ENCODE data around the gene SFR1. TPM values are rescaled to one million over a fixed set of nuclear protein-coding genes. Genes with fewer than 3 reads are reported as not detected.

SFR1 gene
- total RNA-seq, 1 experiment from 2014 or later: 11.0 TPM

- Histone ChIP-seq H3K9me3 (replicated peaks) (no peaks in the 10 kb centered on the region), H3K4me1 (replicated peaks) (peaks cover 21% of the 10 kb centered on the region), H3K36me3 (no peaks in the 10 kb centered on the region), H3K4me3 (peak overlapping the region; percentile 56), H3K27me3 (replicated peaks) (no peaks in the 10 kb centered on the region), H3K27ac (peak overlapping the region; percentile 98)
- DNase-seq (ENCODE audit: low read depth in 1 of 2, low spot score in 2 of 2): no peak
Measured at GRCh38 chr10:104120512-104120902, 1.5 kb upstream of the SFR1 start.

GRCh38 chr10:104120903-104121484, 977 bp upstream of the SFR1 start:
- Histone ChIP-seq H3K4me3 (peak overlapping the region; percentile 56), H3K27ac (peak overlapping the region; percentile 98), H3K9me3 (replicated peaks) (no peaks in the 10 kb centered on the region), H3K4me1 (replicated peaks) (peaks cover 21% of the 10 kb centered on the region), H3K36me3 (no peaks in the 10 kb centered on the region), H3K27me3 (replicated peaks) (no peaks in the 10 kb centered on the region)
- peak; percentile 94 to 95 for DNase-seq (ENCODE audit: low read depth in 1 of 2, low spot score in 2 of 2)

GRCh38 chr10:104122225-104123107, 495 bp downstream of the SFR1 start:
- no peaks in the 10 kb centered on the region for H3K9me3 ChIP-seq (replicated peaks)
- H3K27ac ChIP-seq: peak overlapping the region; percentile 35
- H3K36me3 ChIP-seq: no peaks in the 10 kb centered on the region
- no peaks in the 10 kb centered on the region for H3K27me3 ChIP-seq (replicated peaks)
- peak overlapping the region; percentile 56 for H3K4me3 ChIP-seq
- no peak for DNase-seq (ENCODE audit: low read depth in 1 of 2, low spot score in 2 of 2)
- H3K4me1 ChIP-seq (replicated peaks): peaks cover 21% of the 10 kb centered on the region

- DNase-seq (ENCODE audit: low read depth in 1 of 2, low spot score in 2 of 2): peak in 1 of 2 experiments; percentile 13
- no peaks in the 10 kb centered on the region for H3K9me3 ChIP-seq (replicated peaks)
- no peaks in the 10 kb centered on the region for H3K36me3 ChIP-seq
- no peaks in the 10 kb centered on the region for H3K27me3 ChIP-seq (replicated peaks)
- no peak overlapping the region for H3K4me3 ChIP-seq
- H3K4me1 ChIP-seq (replicated peaks): peaks cover 14% of the 10 kb centered on the region
- H3K27ac ChIP-seq: no peak overlapping the region
Measured at GRCh38 chr10:104123397-104123796, 1.4 kb downstream of the SFR1 start.

GRCh38 chr10:104127411-104127810, 5.4 kb downstream of the SFR1 start:
- no peak overlapping the region for H3K27ac ChIP-seq
- H3K36me3 ChIP-seq: no peaks in the 10 kb centered on the region
- DNase-seq (ENCODE audit: low read depth in 1 of 2, low spot score in 2 of 2): no peak
- H3K4me1 ChIP-seq (replicated peaks): no peaks in the 10 kb centered on the region
- no peaks in the 10 kb centered on the region for H3K9me3 ChIP-seq (replicated peaks)
- H3K27me3 ChIP-seq (replicated peaks): no peaks in the 10 kb centered on the region
- no peak overlapping the region for H3K4me3 ChIP-seq

GRCh38 chr10:104128214-104128613, 6.2 kb downstream of the SFR1 start:
- Histone ChIP-seq H3K36me3 (no peaks in the 10 kb centered on the region), H3K4me1 (replicated peaks) (no peaks in the 10 kb centered on the region), H3K4me3 (no peak overlapping the region), H3K27me3 (replicated peaks) (no peaks in the 10 kb centered on the region), H3K9me3 (replicated peaks) (no peaks in the 10 kb centered on the region), H3K27ac (no peak overlapping the region)
- no peak for DNase-seq (ENCODE audit: low read depth in 1 of 2, low spot score in 2 of 2)

GRCh38 chr10:104130041-104130440, 8.1 kb downstream of the SFR1 start:
- Histone ChIP-seq H3K36me3 (no peaks in the 10 kb centered on the region), H3K9me3 (replicated peaks) (no peaks in the 10 kb centered on the region), H3K4me1 (replicated peaks) (no peaks in the 10 kb centered on the region), H3K27me3 (replicated peaks) (no peaks in the 10 kb centered on the region), H3K27ac (no peak overlapping the region), H3K4me3 (no peak overlapping the region)
- DNase-seq (ENCODE audit: low read depth in 1 of 2, low spot score in 2 of 2): no peak

GRCh38 chr10:104138131-104138530, 16.2 kb downstream of the SFR1 start:
- Histone ChIP-seq H3K36me3 (no peaks in the 10 kb centered on the region), H3K27me3 (replicated peaks) (peaks cover 2% of the 10 kb centered on the region), H3K4me1 (replicated peaks) (no peaks in the 10 kb centered on the region), H3K27ac (no peak overlapping the region), H3K9me3 (replicated peaks) (no peaks in the 10 kb centered on the region), H3K4me3 (no peak overlapping the region)
- DNase-seq (ENCODE audit: low read depth in 1 of 2, low spot score in 2 of 2): no peak

GRCh38 chr10:104139221-104139620, 17.2 kb downstream of the SFR1 start:
- Histone ChIP-seq H3K27ac (no peak overlapping the region), H3K9me3 (replicated peaks) (no peaks in the 10 kb centered on the region), H3K36me3 (no peaks in the 10 kb centered on the region), H3K4me1 (replicated peaks) (no peaks in the 10 kb centered on the region), H3K4me3 (no peak overlapping the region), H3K27me3 (replicated peaks) (peaks cover 3% of the 10 kb centered on the region)
- DNase-seq (ENCODE audit: low read depth in 1 of 2, low spot score in 2 of 2): no peak

GRCh38 chr10:104142081-104142480, 20.1 kb downstream of the SFR1 start:
- H3K9me3 ChIP-seq (replicated peaks): no peaks in the 10 kb centered on the region

GRCh38 chr10:104143829-104144228, 21.9 kb downstream of the SFR1 start:
- H3K27ac ChIP-seq: no peak overlapping the region
- DNase-seq (ENCODE audit: low read depth in 1 of 2, low spot score in 2 of 2): no peak
- no peak overlapping the region for H3K4me3 ChIP-seq
- no peaks in the 10 kb centered on the region for H3K36me3 ChIP-seq
- peaks cover 34% of the 10 kb centered on the region for H3K27me3 ChIP-seq (replicated peaks)
- H3K4me1 ChIP-seq (replicated peaks): no peaks in the 10 kb centered on the region
- no peaks in the 10 kb centered on the region for H3K9me3 ChIP-seq (replicated peaks)

More at GRCh38 chr10:104142081-104142480, 20.1 kb downstream of the SFR1 start:
- no peaks in the 10 kb centered on the region for H3K36me3 ChIP-seq
- no peaks in the 10 kb centered on the region for H3K4me1 ChIP-seq (replicated peaks)
- H3K27ac ChIP-seq: no peak overlapping the region
- peaks cover 28% of the 10 kb centered on the region for H3K27me3 ChIP-seq (replicated peaks)
- DNase-seq (ENCODE audit: low read depth in 1 of 2, low spot score in 2 of 2): no peak
- H3K4me3 ChIP-seq: no peak overlapping the region

GRCh38 chr10:104144931-104145330, 23.0 kb downstream of the SFR1 start:
- DNase-seq (ENCODE audit: low read depth in 1 of 2, low spot score in 2 of 2): no peak
- no peaks in the 10 kb centered on the region for H3K9me3 ChIP-seq (replicated peaks)
- H3K4me1 ChIP-seq (replicated peaks): no peaks in the 10 kb centered on the region
- H3K4me3 ChIP-seq: no peak overlapping the region
- peaks cover 34% of the 10 kb centered on the region for H3K27me3 ChIP-seq (replicated peaks)
- no peak overlapping the region for H3K27ac ChIP-seq
- H3K36me3 ChIP-seq: no peaks in the 10 kb centered on the region

GRCh38 chr10:104146882-104147281, 24.9 kb downstream of the SFR1 start:
- Histone ChIP-seq H3K4me3 (no peak overlapping the region), H3K9me3 (replicated peaks) (no peaks in the 10 kb centered on the region), H3K27me3 (replicated peaks) (peaks cover 34% of the 10 kb centered on the region), H3K36me3 (no peaks in the 10 kb centered on the region), H3K4me1 (replicated peaks) (no peaks in the 10 kb centered on the region), H3K27ac (no peak overlapping the region)
- DNase-seq (ENCODE audit: low read depth in 1 of 2, low spot score in 2 of 2): no peak

- H3K9me3 ChIP-seq (replicated peaks): no peaks in the 10 kb centered on the region
- H3K4me1 ChIP-seq (replicated peaks): no peaks in the 10 kb centered on the region
- no peak for DNase-seq (ENCODE audit: low read depth in 1 of 2, low spot score in 2 of 2)
- H3K4me3 ChIP-seq: no peak overlapping the region
- no peaks in the 10 kb centered on the region for H3K36me3 ChIP-seq
- no peak overlapping the region for H3K27ac ChIP-seq
- H3K27me3 ChIP-seq (replicated peaks): peaks cover 25% of the 10 kb centered on the region
Measured at GRCh38 chr10:104150139-104150538, 28.2 kb downstream of the SFR1 start.

Measured in SJSA1 (cell line).